DOHH2 (cell line): ENCODE measurements around the gene CTSH.

Source experiments
- EZH2phosphoT487 ChIP-seq: fragments of 200-600 bp; sonication (generic); IDR thresholded peaks from 2 replicates; pipeline ENCODE4 v1.6.1; 2017; ENCODE audit warnings: borderline replicate concordance, mild to moderate bottlenecking, antibody characterized with exemption, low read length, moderate library complexity, mixed read lengths
- TF ChIP-seq, protein P1 (sequence below): fragments of 200-600 bp; sonication (generic); IDR thresholded peaks from one replicate; pipeline ENCODE4 v1.5.1; 2014; ENCODE audit warnings: antibody characterized with exemption, mild to moderate bottlenecking, low read depth, low read length; ENCODE audit not compliant: poor library complexity, severe bottlenecking

DNA sequence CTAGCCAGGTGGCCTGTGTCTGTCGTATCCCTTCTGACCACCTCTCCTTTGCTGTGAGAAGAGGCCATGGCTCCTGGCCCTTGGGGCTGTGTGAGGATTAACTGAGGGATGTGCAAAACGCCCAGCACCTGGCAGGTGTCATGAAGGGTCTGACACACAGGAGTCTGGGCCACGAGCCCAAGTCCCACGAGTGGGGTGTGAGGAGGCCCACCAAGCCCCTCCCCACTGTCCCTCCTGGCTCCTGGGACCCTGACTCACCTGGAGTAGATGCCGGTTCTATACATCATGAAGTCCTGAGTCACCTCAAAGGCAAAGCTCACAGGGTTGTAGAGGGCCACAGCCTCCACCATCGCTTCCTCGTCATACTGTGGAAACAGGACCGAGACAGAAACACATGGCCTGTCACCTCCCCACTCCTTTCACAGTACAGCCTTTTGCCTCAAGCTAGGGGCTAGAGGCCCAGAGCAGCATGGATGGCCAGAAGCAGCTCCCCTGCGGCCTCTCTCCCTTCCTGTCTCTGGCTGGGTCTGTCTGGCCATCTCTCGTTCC, 19.7 kb downstream of the CTSH start:
- TF ChIP-seq, protein P1, sequence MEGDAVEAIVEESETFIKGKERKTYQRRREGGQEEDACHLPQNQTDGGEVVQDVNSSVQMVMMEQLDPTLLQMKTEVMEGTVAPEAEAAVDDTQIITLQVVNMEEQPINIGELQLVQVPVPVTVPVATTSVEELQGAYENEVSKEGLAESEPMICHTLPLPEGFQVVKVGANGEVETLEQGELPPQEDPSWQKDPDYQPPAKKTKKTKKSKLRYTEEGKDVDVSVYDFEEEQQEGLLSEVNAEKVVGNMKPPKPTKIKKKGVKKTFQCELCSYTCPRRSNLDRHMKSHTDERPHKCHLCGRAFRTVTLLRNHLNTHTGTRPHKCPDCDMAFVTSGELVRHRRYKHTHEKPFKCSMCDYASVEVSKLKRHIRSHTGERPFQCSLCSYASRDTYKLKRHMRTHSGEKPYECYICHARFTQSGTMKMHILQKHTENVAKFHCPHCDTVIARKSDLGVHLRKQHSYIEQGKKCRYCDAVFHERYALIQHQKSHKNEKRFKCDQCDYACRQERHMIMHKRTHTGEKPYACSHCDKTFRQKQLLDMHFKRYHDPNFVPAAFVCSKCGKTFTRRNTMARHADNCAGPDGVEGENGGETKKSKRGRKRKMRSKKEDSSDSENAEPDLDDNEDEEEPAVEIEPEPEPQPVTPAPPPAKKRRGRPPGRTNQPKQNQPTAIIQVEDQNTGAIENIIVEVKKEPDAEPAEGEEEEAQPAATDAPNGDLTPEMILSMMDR: no peak
- no peak for TF ChIP-seq EZH2phosphoT487
